ENCODE results near the gene TSPEAR. TPM values are rescaled to one million over a fixed set of nuclear protein-coding genes. Genes with fewer than 3 reads are reported as not detected.

The TSPEAR gene
- total RNA-seq, 1 experiment from 2014 or later, result 2.1 TPM

DNA sequence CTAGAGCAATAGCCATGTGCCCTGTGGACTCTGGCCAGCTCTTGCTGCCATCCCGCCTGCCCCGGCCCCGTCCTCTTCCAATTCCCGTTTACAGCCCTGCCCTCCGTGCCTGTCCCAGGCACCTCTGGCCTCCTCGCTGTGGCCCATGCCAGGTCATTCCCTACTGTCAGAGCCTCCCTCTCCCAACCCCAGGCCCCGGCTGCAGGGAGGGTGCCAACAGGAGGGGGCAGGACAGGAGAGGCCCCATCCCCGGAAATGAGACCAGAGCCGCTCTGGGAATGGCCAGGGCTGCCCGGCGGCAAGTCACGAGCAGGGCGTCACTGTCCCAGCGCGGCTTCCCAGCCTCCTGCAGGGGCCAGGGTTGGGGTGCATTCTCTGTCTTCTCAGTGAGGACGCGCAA, 23.5 kb upstream of the TSPEAR start (continued):
- TF ChIP-seq, protein P1, sequence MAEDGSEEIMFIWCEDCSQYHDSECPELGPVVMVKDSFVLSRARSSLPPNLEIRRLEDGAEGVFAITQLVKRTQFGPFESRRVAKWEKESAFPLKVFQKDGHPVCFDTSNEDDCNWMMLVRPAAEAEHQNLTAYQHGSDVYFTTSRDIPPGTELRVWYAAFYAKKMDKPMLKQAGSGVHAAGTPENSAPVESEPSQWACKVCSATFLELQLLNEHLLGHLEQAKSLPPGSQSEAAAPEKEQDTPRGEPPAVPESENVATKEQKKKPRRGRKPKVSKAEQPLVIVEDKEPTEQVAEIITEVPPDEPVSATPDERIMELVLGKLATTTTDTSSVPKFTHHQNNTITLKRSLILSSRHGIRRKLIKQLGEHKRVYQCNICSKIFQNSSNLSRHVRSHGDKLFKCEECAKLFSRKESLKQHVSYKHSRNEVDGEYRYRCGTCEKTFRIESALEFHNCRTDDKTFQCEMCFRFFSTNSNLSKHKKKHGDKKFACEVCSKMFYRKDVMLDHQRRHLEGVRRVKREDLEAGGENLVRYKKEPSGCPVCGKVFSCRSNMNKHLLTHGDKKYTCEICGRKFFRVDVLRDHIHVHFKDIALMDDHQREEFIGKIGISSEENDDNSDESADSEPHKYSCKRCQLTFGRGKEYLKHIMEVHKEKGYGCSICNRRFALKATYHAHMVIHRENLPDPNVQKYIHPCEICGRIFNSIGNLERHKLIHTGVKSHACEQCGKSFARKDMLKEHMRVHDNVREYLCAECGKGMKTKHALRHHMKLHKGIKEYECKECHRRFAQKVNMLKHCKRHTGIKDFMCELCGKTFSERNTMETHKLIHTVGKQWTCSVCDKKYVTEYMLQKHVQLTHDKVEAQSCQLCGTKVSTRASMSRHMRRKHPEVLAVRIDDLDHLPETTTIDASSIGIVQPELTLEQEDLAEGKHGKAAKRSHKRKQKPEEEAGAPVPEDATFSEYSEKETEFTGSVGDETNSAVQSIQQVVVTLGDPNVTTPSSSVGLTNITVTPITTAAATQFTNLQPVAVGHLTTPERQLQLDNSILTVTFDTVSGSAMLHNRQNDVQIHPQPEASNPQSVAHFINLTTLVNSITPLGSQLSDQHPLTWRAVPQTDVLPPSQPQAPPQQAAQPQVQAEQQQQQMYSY (CRISPR knock-in tag; IDR thresholded peaks at IDR 0.05), result no peak

DNA sequence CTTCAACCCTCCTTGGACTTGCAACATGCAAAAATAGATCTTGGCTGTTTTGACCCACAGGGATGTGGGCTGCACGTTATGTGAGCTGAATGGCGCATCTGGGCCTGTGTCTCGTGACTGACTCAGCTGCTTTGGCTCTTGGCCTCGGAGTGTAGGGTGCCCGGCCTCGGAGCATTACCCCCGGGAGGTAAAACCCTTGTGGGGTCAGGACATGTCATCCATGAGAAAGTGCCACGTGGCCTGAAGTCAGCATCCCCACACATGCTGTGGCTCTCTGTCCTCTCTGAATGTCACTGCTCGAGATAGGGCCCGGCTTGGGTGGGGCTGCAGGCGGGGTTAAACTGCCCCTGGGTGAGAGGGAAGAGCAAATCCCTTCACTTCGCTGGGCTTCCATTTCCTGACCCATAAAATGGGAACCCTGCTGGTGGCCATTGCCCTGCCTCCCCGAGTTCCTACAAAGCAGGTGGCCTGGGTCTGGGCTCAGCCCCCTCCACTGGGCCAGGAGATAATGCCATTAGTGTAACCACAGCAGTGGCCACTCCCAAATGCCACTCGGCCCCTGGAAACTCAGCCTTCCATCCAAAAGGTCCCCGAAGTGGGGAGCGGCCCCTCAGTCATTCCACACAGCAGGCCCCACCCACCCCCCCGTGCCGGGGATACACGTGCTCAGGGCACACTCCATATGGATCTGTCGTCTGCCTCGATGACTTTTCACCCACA, 22.8 kb upstream of the TSPEAR start:
- ATAC-seq (no peak), DNase-seq (ENCODE audit: low spot score) (no peak)
- CTCF ChIA-PET, result no interaction called here

More for the DNA sequence above, 22.8 kb upstream of the TSPEAR start:
- Mint-ChIP-seq H3K9me3 (peaks cover 36% of the 10 kb centered on the region), H3K4me3 (no peak overlapping the region), H3K27ac (no peak overlapping the region; the same call in 1 of the 2 replicates), H3K4me1 (peaks cover 16% of the 10 kb centered on the region), H3K36me3 (peaks cover 30% of the 10 kb centered on the region), H3K27me3 (ENCODE audit: low read depth) (peaks cover 13% of the 10 kb centered on the region)
- TF ChIP-seq, protein P2, sequence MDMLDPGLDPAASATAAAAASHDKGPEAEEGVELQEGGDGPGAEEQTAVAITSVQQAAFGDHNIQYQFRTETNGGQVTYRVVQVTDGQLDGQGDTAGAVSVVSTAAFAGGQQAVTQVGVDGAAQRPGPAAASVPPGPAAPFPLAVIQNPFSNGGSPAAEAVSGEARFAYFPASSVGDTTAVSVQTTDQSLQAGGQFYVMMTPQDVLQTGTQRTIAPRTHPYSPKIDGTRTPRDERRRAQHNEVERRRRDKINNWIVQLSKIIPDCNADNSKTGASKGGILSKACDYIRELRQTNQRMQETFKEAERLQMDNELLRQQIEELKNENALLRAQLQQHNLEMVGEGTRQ (CRISPR knock-in tag; IDR thresholded peaks at IDR 0.05), result no peak
- TF ChIP-seq, protein P3, sequence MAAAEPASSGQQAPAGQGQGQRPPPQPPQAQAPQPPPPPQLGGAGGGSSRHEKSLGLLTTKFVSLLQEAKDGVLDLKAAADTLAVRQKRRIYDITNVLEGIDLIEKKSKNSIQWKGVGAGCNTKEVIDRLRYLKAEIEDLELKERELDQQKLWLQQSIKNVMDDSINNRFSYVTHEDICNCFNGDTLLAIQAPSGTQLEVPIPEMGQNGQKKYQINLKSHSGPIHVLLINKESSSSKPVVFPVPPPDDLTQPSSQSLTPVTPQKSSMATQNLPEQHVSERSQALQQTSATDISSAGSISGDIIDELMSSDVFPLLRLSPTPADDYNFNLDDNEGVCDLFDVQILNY (CRISPR knock-in tag; IDR thresholded peaks at IDR 0.05), result no peak
- TF ChIP-seq FOXP1 (CRISPR knock-in tag; IDR thresholded peaks at IDR 0.05; ENCODE audit: borderline replicate concordance) (no peak), RELA (CRISPR knock-in tag; IDR thresholded peaks at IDR 0.05; ENCODE audit: borderline replicate concordance) (no peak), EMX1 (CRISPR knock-in tag; IDR thresholded peaks at IDR 0.05) (no peak), ETV6 (CRISPR knock-in tag; IDR thresholded peaks at IDR 0.05) (no peak), TEAD1 (CRISPR knock-in tag; IDR thresholded peaks at IDR 0.05) (no peak)
- TF ChIP-seq, protein P4, sequence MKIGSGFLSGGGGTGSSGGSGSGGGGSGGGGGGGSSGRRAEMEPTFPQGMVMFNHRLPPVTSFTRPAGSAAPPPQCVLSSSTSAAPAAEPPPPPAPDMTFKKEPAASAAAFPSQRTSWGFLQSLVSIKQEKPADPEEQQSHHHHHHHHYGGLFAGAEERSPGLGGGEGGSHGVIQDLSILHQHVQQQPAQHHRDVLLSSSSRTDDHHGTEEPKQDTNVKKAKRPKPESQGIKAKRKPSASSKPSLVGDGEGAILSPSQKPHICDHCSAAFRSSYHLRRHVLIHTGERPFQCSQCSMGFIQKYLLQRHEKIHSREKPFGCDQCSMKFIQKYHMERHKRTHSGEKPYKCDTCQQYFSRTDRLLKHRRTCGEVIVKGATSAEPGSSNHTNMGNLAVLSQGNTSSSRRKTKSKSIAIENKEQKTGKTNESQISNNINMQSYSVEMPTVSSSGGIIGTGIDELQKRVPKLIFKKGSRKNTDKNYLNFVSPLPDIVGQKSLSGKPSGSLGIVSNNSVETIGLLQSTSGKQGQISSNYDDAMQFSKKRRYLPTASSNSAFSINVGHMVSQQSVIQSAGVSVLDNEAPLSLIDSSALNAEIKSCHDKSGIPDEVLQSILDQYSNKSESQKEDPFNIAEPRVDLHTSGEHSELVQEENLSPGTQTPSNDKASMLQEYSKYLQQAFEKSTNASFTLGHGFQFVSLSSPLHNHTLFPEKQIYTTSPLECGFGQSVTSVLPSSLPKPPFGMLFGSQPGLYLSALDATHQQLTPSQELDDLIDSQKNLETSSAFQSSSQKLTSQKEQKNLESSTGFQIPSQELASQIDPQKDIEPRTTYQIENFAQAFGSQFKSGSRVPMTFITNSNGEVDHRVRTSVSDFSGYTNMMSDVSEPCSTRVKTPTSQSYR (CRISPR knock-in tag; IDR thresholded peaks at IDR 0.05), result no peak
- TF ChIP-seq, protein P5, sequence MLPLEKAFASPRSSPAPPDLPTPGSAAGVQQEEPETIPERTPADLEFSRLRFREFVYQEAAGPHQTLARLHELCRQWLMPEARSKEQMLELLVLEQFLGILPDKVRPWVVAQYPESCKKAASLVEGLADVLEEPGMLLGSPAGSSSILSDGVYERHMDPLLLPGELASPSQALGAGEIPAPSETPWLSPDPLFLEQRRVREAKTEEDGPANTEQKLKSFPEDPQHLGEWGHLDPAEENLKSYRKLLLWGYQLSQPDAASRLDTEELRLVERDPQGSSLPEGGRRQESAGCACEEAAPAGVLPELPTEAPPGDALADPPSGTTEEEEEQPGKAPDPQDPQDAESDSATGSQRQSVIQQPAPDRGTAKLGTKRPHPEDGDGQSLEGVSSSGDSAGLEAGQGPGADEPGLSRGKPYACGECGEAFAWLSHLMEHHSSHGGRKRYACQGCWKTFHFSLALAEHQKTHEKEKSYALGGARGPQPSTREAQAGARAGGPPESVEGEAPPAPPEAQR (CRISPR knock-in tag; IDR thresholded peaks at IDR 0.05), result no peak
- TF ChIP-seq, protein P6, sequence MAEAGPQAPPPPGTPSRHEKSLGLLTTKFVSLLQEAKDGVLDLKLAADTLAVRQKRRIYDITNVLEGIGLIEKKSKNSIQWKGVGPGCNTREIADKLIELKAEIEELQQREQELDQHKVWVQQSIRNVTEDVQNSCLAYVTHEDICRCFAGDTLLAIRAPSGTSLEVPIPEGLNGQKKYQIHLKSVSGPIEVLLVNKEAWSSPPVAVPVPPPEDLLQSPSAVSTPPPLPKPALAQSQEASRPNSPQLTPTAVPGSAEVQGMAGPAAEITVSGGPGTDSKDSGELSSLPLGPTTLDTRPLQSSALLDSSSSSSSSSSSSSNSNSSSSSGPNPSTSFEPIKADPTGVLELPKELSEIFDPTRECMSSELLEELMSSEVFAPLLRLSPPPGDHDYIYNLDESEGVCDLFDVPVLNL (CRISPR knock-in tag; IDR thresholded peaks at IDR 0.05; ENCODE audit: borderline replicate concordance, low read depth), result no peak
- TF ChIP-seq, protein P7, sequence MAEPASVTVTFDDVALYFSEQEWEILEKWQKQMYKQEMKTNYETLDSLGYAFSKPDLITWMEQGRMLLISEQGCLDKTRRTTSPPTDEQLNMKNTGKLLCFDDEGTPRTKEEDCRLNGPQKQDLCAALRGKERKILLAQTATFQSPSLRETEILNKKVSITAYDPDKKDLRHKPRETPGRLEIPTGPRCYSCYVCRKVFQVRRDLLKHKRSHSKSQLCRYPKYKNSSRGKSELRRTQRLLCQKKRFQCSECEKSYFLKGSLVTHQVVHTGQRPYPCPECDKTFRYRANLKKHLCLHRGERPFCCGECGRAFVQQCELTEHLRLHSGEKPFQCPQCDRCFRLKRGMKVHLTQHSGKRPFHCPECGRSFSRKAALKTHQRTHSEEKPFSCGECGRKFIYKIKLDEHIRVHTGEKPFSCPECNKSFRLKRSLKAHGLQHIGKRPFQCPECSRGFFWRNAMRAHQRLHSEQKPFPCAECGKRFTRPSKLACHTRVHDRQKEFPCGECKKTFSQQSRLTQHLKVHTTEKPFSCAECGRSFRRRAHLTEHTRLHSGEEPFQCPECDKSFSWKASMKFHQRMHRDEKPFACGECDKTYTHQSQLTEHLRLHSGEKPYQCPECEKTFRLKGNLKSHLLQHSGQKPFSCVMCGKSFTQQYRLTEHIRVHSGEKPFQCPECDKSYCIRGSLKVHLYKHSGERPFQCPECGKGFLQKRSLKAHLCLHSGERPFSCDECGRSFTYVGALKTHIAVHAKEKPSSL (CRISPR knock-in tag; conservative IDR thresholded peaks at IDR 0.05), result no peak
- POLR2A ChIA-PET, result interaction anchor here (0.6 kb wide), 1 partner anchor 164 kb away, joined by 3 read pairs; no protein-coding TSS in a partner anchor
